Neuronal stem cell (in vitro differentiated cells): ENCODE data around the gene CDK5.

ENCODE experiments used
- DNase-seq: peaks from one replicate; pipeline ENCODE4 v3.0.0-alpha.2; 2013; ENCODE audit warnings: low spot score
- H2AFZ ChIP-seq: one replicate; pipeline ENCODE4 v1.6.1; 2013; ENCODE audit warnings: mild to moderate bottlenecking, low read length, inconsistent platforms
- H2AK5ac ChIP-seq: 2 replicates; pipeline ENCODE4 v1.6.1; 2013; ENCODE audit warnings: low read depth, mild to moderate bottlenecking, inconsistent platforms, low read length, moderate library complexity, mixed read lengths
- H2BK120ac ChIP-seq: 2 replicates; pipeline ENCODE4 v1.6.1; 2013; ENCODE audit warnings: low read depth, mild to moderate bottlenecking, inconsistent platforms, low read length, moderate library complexity, mixed read lengths
- H2BK12ac ChIP-seq: one replicate; pipeline ENCODE4 v1.6.1; 2013; ENCODE audit warnings: low read length, inconsistent platforms
- H2BK15ac ChIP-seq: 2 replicates; pipeline ENCODE4 v1.6.1; 2013; ENCODE audit warnings: mild to moderate bottlenecking, low read length, inconsistent platforms, mixed read lengths
- H2BK5ac ChIP-seq: one replicate; pipeline ENCODE4 v1.6.1; 2013; ENCODE audit warnings: inconsistent platforms, mild to moderate bottlenecking, low read length, moderate library complexity
- H3K14ac ChIP-seq: one replicate; pipeline ENCODE4 v1.6.1; 2013; ENCODE audit warnings: low read length, inconsistent platforms
- H3K18ac ChIP-seq: 2 replicates; pipeline ENCODE4 v1.6.1; 2013; ENCODE audit warnings: low read length, inconsistent platforms
- H3K23ac ChIP-seq: 2 replicates; pipeline ENCODE4 v1.6.1; 2013; ENCODE audit warnings: low read depth, mild to moderate bottlenecking, mixed read lengths, low read length, inconsistent platforms; ENCODE audit not compliant: poor library complexity
- H3K27ac ChIP-seq: replicated peaks from 3 replicates; pipeline ENCODE4 v1.5.1; 2013; ENCODE audit warnings: low read length, inconsistent platforms
- H3K27me3 ChIP-seq, 3 experiments: 2 replicates each; pipeline ENCODE4 v1.6.1; 2013; ENCODE audit warnings: low read length in 3 of 3, mild to moderate bottlenecking in 2 of 3, inconsistent platforms in 1 of 3, low read depth in 1 of 3, mixed read lengths in 1 of 3, moderate library complexity in 1 of 3; ENCODE audit not compliant: control insufficient read depth in 3 of 3, insufficient read depth in 3 of 3
- H3K36me3 ChIP-seq, 2 donors: replicated peaks in 1 of 2; 2 replicates each; pipeline ENCODE4 v1.6.1; 2013; ENCODE audit warnings: low read length in 2 of 2; ENCODE audit not compliant: control insufficient read depth in 2 of 2, insufficient read depth in 2 of 2
- H3K4ac ChIP-seq: 2 replicates; pipeline ENCODE4 v1.6.1; 2013; ENCODE audit warnings: inconsistent platforms, mild to moderate bottlenecking, low read length, moderate library complexity
- H3K4me1 ChIP-seq, 2 donors: 1 replicate in 1 of 2; 2 replicates in 1 of 2; pipeline ENCODE4 v1.6.1; 2013; ENCODE audit warnings: low read length in 2 of 2, low read depth in 1 of 2; ENCODE audit not compliant: control insufficient read depth in 2 of 2, insufficient read depth in 1 of 2
- H3K4me2 ChIP-seq: one replicate; pipeline ENCODE4 v1.6.1; 2013; ENCODE audit warnings: mild to moderate bottlenecking, low read length, inconsistent platforms; ENCODE audit not compliant: insufficient read depth, poor library complexity, severe bottlenecking
- H3K4me3 ChIP-seq, 2 donors: 2 replicates each; pipeline ENCODE4 v1.5.1; 2013; ENCODE audit warnings: low read length in 2 of 2, mild to moderate bottlenecking in 2 of 2, inconsistent platforms in 1 of 2, moderate library complexity in 1 of 2
- H3K79me1 ChIP-seq: one replicate; pipeline ENCODE4 v1.6.1; 2013; ENCODE audit warnings: low read depth, mild to moderate bottlenecking, inconsistent platforms, low read length, moderate library complexity
- H3K9ac ChIP-seq: one replicate; pipeline ENCODE4 v1.6.1; 2013; ENCODE audit warnings: mild to moderate bottlenecking, low read depth, low read length, inconsistent platforms; ENCODE audit not compliant: poor library complexity
- H3K9me3 ChIP-seq, 2 donors: replicated peaks in 1 of 2; 2 replicates each; pipeline versions ENCODE3 to v1.6.1; 2013; ENCODE audit warnings: low read length in 2 of 2, mild to moderate bottlenecking in 2 of 2, inconsistent platforms in 1 of 2, low read depth in 1 of 2, mixed read lengths in 1 of 2, moderate library complexity in 1 of 2; ENCODE audit not compliant: control insufficient read depth in 2 of 2, insufficient read depth in 1 of 2
- H4K8ac ChIP-seq: one replicate; pipeline ENCODE4 v1.6.1; 2013; ENCODE audit warnings: low read depth, mild to moderate bottlenecking, inconsistent platforms, low read length, moderate library complexity
- H4K91ac ChIP-seq: one replicate; pipeline ENCODE4 v1.6.1; 2013; ENCODE audit warnings: low read length, low read depth, mild to moderate bottlenecking, inconsistent platforms; ENCODE audit not compliant: poor library complexity
- WGBS, 2 donors: extraction: QIAGEN DNeasy Blood & Tissue Kit; methylation state at CpG; one replicate each; pipeline ENCODE4 v1.1.7; 2013; ENCODE audit warnings: missing lambda C conversion rate in 2 of 2, mixed read lengths in 1 of 2; ENCODE audit not compliant: insufficient read length in 2 of 2, insufficient replicate concordance in 1 of 2; ENCODE audit errors: extremely low coverage in 2 of 2; 5-methylcytosine and 5-hydroxymethylcytosine counted together

Gene CDK5

GRCh38 chr7:151060416-151061212 lies 2.9 kb upstream of the CDK5 start:
- H3K79me1 ChIP-seq, result peaks cover 4% of the 10 kb centered on the region
- no peak overlapping the region for H3K27ac ChIP-seq
- H3K14ac ChIP-seq, result peak overlapping the region; percentile 4
- peak overlapping the region; percentile 76 for H3K4me2 ChIP-seq
- H3K4me3 ChIP-seq, result peak overlapping the region; percentile 61 to 88
- no CpG with 5 or more reads among the region's 21 CpGs for WGBS, 2 donors
- no peaks in the 10 kb centered on the region for H3K9me3 ChIP-seq
- peaks cover 13 to 31% of the 10 kb centered on the region in 2 donors for H3K36me3 ChIP-seq
- peak overlapping the region; percentile 17 for H3K23ac ChIP-seq
- H3K4ac ChIP-seq, result no peak overlapping the region
- peak overlapping the region; percentile 87 for H3K9ac ChIP-seq
- H3K18ac ChIP-seq, result peak overlapping the region; percentile 94
- peak; percentile 63 for DNase-seq
- H3K4me1 ChIP-seq, result peaks cover 25 to 38% of the 10 kb centered on the region in 2 donors
- peaks cover 0 to 33% (median 0%) of the 10 kb centered on the region in 3 experiments for H3K27me3 ChIP-seq
- peak overlapping the region; percentile 58 for H2BK120ac ChIP-seq
- peak overlapping the region; percentile 94 for H2BK15ac ChIP-seq
- H4K8ac ChIP-seq, result no peak overlapping the region
- peak overlapping the region; percentile 4 for H2AK5ac ChIP-seq
- H2BK12ac ChIP-seq, result peak overlapping the region; percentile 79
- H2AFZ ChIP-seq, result peak overlapping the region; percentile 82
- H2BK5ac ChIP-seq, result no peak overlapping the region
- no peak overlapping the region for H4K91ac ChIP-seq

- no peak overlapping the region for H2BK12ac ChIP-seq
- no peak overlapping the region for H3K27ac ChIP-seq
- peak overlapping the region; percentile 82 for H2AFZ ChIP-seq
- H3K4me2 ChIP-seq, result peak overlapping the region; percentile 76
- peak overlapping the region; percentile 4 for H3K14ac ChIP-seq
- peak overlapping the region; percentile 87 for H3K9ac ChIP-seq
- peak overlapping the region; percentile 61 to 88 for H3K4me3 ChIP-seq
- no peak overlapping the region for H3K4ac ChIP-seq
- WGBS, 2 donors, result no CpG with 5 or more reads among the region's 17 CpGs
- H2BK15ac ChIP-seq, result peak overlapping the region; percentile 94
- H3K79me1 ChIP-seq, result peaks cover 4% of the 10 kb centered on the region
- no peak overlapping the region for H2AK5ac ChIP-seq
- no peak overlapping the region for H4K8ac ChIP-seq
- H4K91ac ChIP-seq, result no peak overlapping the region
- H2BK5ac ChIP-seq, result peak overlapping the region; percentile 8
- H2BK120ac ChIP-seq, result peak overlapping the region; percentile 58
- H3K23ac ChIP-seq, result peak overlapping the region; percentile 8
- peaks cover 25 to 38% of the 10 kb centered on the region in 2 donors for H3K4me1 ChIP-seq
- no peaks in the 10 kb centered on the region for H3K9me3 ChIP-seq
- peaks cover 0 to 33% (median 0%) of the 10 kb centered on the region in 3 experiments for H3K27me3 ChIP-seq
- peak overlapping the region; percentile 94 for H3K18ac ChIP-seq
- no peak for DNase-seq
- H3K36me3 ChIP-seq, result peaks cover 8 to 26% of the 10 kb centered on the region in 2 donors
Observed at GRCh38 chr7:151060113-151060415, 2.4 kb upstream of the CDK5 start.

- Histone ChIP-seq H3K4me1 (peaks cover 25 to 38% of the 10 kb centered on the region in 2 donors), H2AFZ (peak within 1 kb of the TSS; percentile 82), H3K9me3 (no peaks in the 10 kb centered on the region), H3K14ac (peak within 1 kb of the TSS; percentile 4), H2BK120ac (peak within 1 kb of the TSS; percentile 58), H4K91ac (no peak within 1 kb of the TSS), H3K23ac (peak within 1 kb of the TSS; percentile 70), H3K27ac (no peak within 1 kb of the TSS), H3K4ac (no peak within 1 kb of the TSS), H2BK12ac (no peak within 1 kb of the TSS), H2AK5ac (peak within 1 kb of the TSS; percentile 85), H2BK15ac (peak within 1 kb of the TSS; percentile 94), H3K18ac (peak within 1 kb of the TSS; percentile 97), H4K8ac (no peak within 1 kb of the TSS), H3K4me2 (peak within 1 kb of the TSS; percentile 79), H3K4me3 (peak within 1 kb of the TSS; percentile 61 to 88), H3K36me3 (peaks cover 4 to 21% of the 10 kb centered on the region in 2 donors), H2BK5ac (peak within 1 kb of the TSS; percentile 8), H3K79me1 (peaks cover 4% of the 10 kb centered on the region), H3K9ac (peak within 1 kb of the TSS; percentile 87), H3K27me3 (peaks cover 0 to 33% (median 0%) of the 10 kb centered on the region in 3 experiments)
- WGBS, 2 donors, result no CpG with 5 or more reads among the region's 75 CpGs
- DNase-seq, result peak; percentile 67
Observed at GRCh38 chr7:151059367-151060112, 1.8 kb upstream of the CDK5 start, which contains the start of gene SLC4A2. Gene SLC4A2 (plus strand): TSS chr7:151059589. CDS start chr7:151061988, 2,399 bp downstream.
